HEK293 (cell line): ENCODE measurements around the gene NID1.

ENCODE experiments used
- CTCF ChIA-PET: fragments of 350-600 bp; formaldehyde crosslinking; extraction: SDS; loops from one replicate; lab custom pipeline; 2021; ENCODE audit warnings: antibody characterized with exemption; lab: Yijun Ruan, JAX
- POLR2A ChIA-PET: fragments of 300-600 bp; formaldehyde crosslinking; extraction: SDS; loops from one replicate; lab custom pipeline; 2020; ENCODE audit warnings: antibody characterized with exemption, inconsistent platforms; lab: Yijun Ruan, JAX
- H3K27ac ChIP-seq: fragments of 200-500 bp; sonication (Bioruptor generic); 2 replicates; pipeline ENCODE4 v1.5.1; 2014; ENCODE audit warnings: low read depth, low read length, control low read depth, inconsistent platforms; ENCODE audit errors: extremely low read depth
- H3K36me3 ChIP-seq, 2 experiments: fragments of 200-500 bp in 1 of 2; sonication (Bioruptor generic) in 1 of 2; 1 replicate in 1 of 2; 2 replicates in 1 of 2; pipeline ENCODE4 v1.5.1; 2014 to 2017; ENCODE audit warnings: inconsistent platforms in 2 of 2, low read length in 2 of 2; ENCODE audit not compliant: control insufficient read depth in 2 of 2, insufficient read depth in 1 of 2
- H3K4me1 ChIP-seq: fragments of 200-500 bp; sonication (Bioruptor generic); 2 replicates; pipeline ENCODE4 v1.5.1; 2014; ENCODE audit warnings: mild to moderate bottlenecking, low read length, inconsistent platforms; ENCODE audit not compliant: control insufficient read depth, insufficient read depth
- H3K4me3 ChIP-seq: 2 replicates; pipeline ENCODE4 v1.5.1; 2011; ENCODE audit warnings: low read depth, mild to moderate bottlenecking, control low read depth, low read length, moderate library complexity
- H3K9me3 ChIP-seq: fragments of 200-500 bp; sonication (Bioruptor generic); 2 replicates; pipeline ENCODE4 v1.5.1; 2014; ENCODE audit warnings: low read depth, low read length, inconsistent platforms; ENCODE audit not compliant: control insufficient read depth, insufficient read depth
- BCL11B ChIP-seq: fragments of 450-650 bp; formaldehyde crosslinking; IDR thresholded peaks from 2 replicates; pipeline ENCODE4 v1.5.1; 2016; ENCODE audit warnings: low read depth, missing biosample characterization, missing genetic modification characterization
- KLF16 ChIP-seq: fragments of 450-650 bp; formaldehyde crosslinking; IDR thresholded peaks from 2 replicates; pipeline ENCODE4 v1.5.1; 2017; ENCODE audit warnings: missing biosample characterization, missing genetic modification characterization
- OSR2 ChIP-seq: fragments of 450-650 bp; formaldehyde crosslinking; IDR thresholded peaks from 2 replicates; pipeline ENCODE4 v1.5.1; 2016; ENCODE audit warnings: missing biosample characterization, missing genetic modification characterization
- REPIN1 ChIP-seq: fragments of 450-650 bp; formaldehyde crosslinking; IDR thresholded peaks from 2 replicates; pipeline ENCODE4 v1.5.1; 2017; ENCODE audit warnings: missing biosample characterization, missing genetic modification characterization, low read depth
- SP3 ChIP-seq: fragments of 450-650 bp; formaldehyde crosslinking; IDR thresholded peaks from 2 replicates; pipeline ENCODE4 v1.5.1; 2016; ENCODE audit warnings: missing biosample characterization, missing genetic modification characterization
- ZBTB17 ChIP-seq: fragments of 450-650 bp; formaldehyde crosslinking; IDR thresholded peaks from 2 replicates; pipeline ENCODE4 v1.5.1; 2016; ENCODE audit warnings: missing biosample characterization, missing genetic modification characterization
- ZFP3 ChIP-seq: fragments of 450-650 bp; formaldehyde crosslinking; IDR thresholded peaks from 2 replicates; pipeline ENCODE4 v1.5.1; 2016; ENCODE audit warnings: low read depth, missing biosample characterization, missing genetic modification characterization
- ZFP41 ChIP-seq: fragments of 450-650 bp; formaldehyde crosslinking; IDR thresholded peaks from 2 replicates; pipeline ENCODE4 v1.5.1; 2016; ENCODE audit warnings: missing biosample characterization, missing genetic modification characterization, borderline replicate concordance
- ZNF10 ChIP-seq: fragments of 450-650 bp; formaldehyde crosslinking; IDR thresholded peaks from 2 replicates; pipeline ENCODE4 v1.5.1; 2017; ENCODE audit warnings: missing biosample characterization, missing genetic modification characterization
- ZNF266 ChIP-seq: fragments of 450-650 bp; formaldehyde crosslinking; IDR thresholded peaks from 2 replicates; pipeline ENCODE4 v1.5.1; 2016; ENCODE audit warnings: missing biosample characterization, missing genetic modification characterization, low read depth
- ZNF292 ChIP-seq: fragments of 450-650 bp; formaldehyde crosslinking; IDR thresholded peaks from 2 replicates; pipeline ENCODE4 v1.5.1; 2016; ENCODE audit warnings: low read depth, missing biosample characterization, missing genetic modification characterization, borderline replicate concordance
- ZNF354C ChIP-seq: fragments of 450-650 bp; formaldehyde crosslinking; IDR thresholded peaks from 2 replicates; pipeline ENCODE4 v1.5.1; 2016; ENCODE audit warnings: missing biosample characterization, missing genetic modification characterization, low read depth, borderline replicate concordance
- ZNF433 ChIP-seq: fragments of 450-650 bp; formaldehyde crosslinking; IDR thresholded peaks from 2 replicates; pipeline ENCODE4 v1.5.1; 2016; ENCODE audit warnings: missing biosample characterization, missing genetic modification characterization, low read depth
- ZNF501 ChIP-seq: fragments of 450-650 bp; formaldehyde crosslinking; IDR thresholded peaks from 2 replicates; pipeline ENCODE4 v1.5.1; 2016; ENCODE audit warnings: missing biosample characterization, missing genetic modification characterization
- ZNF548 ChIP-seq: fragments of 450-650 bp; formaldehyde crosslinking; IDR thresholded peaks from 2 replicates; pipeline ENCODE4 v1.5.1; 2016; ENCODE audit warnings: missing biosample characterization, missing genetic modification characterization
- ZNF624 ChIP-seq: fragments of 450-650 bp; formaldehyde crosslinking; IDR thresholded peaks from 2 replicates; pipeline ENCODE4 v1.5.1; 2017; ENCODE audit warnings: missing biosample characterization, missing genetic modification characterization
- ZNF670 ChIP-seq: fragments of 450-650 bp; formaldehyde crosslinking; IDR thresholded peaks from 2 replicates; pipeline ENCODE4 v1.5.1; 2016; ENCODE audit warnings: missing biosample characterization, missing genetic modification characterization, low read depth
- TF ChIP-seq, protein P1 (sequence below): fragments of 450-650 bp; formaldehyde crosslinking; conservative IDR thresholded peaks from 2 replicates; pipeline ENCODE4 v1.5.1; 2016; ENCODE audit warnings: low read depth, missing biosample characterization, missing genetic modification characterization
- TF ChIP-seq, protein P2 (sequence below): fragments of 450-650 bp; formaldehyde crosslinking; IDR thresholded peaks from 2 replicates; pipeline ENCODE4 v1.5.1; 2016; ENCODE audit warnings: missing biosample characterization, missing genetic modification characterization
- TF ChIP-seq, protein P3 (sequence below): fragments of 450-650 bp; formaldehyde crosslinking; IDR thresholded peaks from 2 replicates; pipeline ENCODE4 v1.5.1; 2016; ENCODE audit warnings: missing biosample characterization, missing genetic modification characterization, low read depth
- TF ChIP-seq, protein P4 (sequence below): fragments of 450-650 bp; formaldehyde crosslinking; optimal IDR thresholded peaks from 2 replicates; pipeline ENCODE3; 2016; ENCODE audit warnings: missing biosample characterization, mild to moderate bottlenecking, missing genetic modification characterization
- TF ChIP-seq, protein P5 (sequence below): fragments of 450-650 bp; formaldehyde crosslinking; IDR thresholded peaks from 2 replicates; pipeline ENCODE4 v1.5.1; 2016; ENCODE audit warnings: missing biosample characterization, missing genetic modification characterization

The NID1 gene

DNA sequence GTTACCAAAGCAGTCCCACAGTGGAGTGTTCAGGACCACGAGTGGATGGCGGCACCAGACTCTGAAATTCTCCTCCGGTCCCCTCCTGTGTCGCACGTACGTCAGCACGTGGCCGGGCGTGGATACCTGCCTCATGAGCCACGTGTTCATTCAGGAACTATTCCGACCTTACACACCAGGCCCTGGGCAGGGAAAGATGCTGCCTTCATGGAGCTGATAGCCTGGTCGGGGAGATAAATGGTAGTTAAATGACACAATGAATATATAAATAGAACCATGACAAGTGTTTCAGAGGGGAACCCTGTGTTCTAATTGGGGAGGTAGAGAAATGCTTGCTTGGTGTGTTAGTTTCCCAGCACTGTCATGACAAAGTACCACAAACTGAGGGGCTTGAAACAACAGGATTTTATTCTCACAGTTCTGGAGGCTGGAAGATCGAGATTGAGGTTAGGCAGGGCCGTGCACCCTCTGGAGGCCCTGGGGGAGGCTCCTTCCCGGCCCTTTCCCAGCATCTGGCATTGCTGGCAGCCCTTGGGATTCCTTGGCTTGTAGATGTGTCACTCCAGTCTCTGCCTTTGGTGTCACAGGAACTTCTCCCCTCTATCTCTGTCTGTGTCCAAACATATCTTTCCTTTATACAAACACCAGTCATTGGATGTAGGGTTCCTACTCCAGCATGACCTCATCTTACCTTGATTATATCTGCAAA is 48.6 kb upstream of the NID1 start:
- TF ChIP-seq REPIN1 (tag by site-specific recombination) (no peak), KLF16 (tag by site-specific recombination) (no peak), ZNF266 (tag by site-specific recombination) (no peak), ZBTB17 (peak; percentile 57), ZNF548 (tag by site-specific recombination) (peak; percentile 76), ZNF670 (tag by site-specific recombination) (no peak), ZNF292 (tag by site-specific recombination) (no peak), ZNF433 (tag by site-specific recombination) (no peak), OSR2 (tag by site-specific recombination) (no peak), ZNF354C (tag by site-specific recombination) (no peak), ZFP3 (tag by site-specific recombination) (no peak), BCL11B (no peak)
- TF ChIP-seq, protein P1, sequence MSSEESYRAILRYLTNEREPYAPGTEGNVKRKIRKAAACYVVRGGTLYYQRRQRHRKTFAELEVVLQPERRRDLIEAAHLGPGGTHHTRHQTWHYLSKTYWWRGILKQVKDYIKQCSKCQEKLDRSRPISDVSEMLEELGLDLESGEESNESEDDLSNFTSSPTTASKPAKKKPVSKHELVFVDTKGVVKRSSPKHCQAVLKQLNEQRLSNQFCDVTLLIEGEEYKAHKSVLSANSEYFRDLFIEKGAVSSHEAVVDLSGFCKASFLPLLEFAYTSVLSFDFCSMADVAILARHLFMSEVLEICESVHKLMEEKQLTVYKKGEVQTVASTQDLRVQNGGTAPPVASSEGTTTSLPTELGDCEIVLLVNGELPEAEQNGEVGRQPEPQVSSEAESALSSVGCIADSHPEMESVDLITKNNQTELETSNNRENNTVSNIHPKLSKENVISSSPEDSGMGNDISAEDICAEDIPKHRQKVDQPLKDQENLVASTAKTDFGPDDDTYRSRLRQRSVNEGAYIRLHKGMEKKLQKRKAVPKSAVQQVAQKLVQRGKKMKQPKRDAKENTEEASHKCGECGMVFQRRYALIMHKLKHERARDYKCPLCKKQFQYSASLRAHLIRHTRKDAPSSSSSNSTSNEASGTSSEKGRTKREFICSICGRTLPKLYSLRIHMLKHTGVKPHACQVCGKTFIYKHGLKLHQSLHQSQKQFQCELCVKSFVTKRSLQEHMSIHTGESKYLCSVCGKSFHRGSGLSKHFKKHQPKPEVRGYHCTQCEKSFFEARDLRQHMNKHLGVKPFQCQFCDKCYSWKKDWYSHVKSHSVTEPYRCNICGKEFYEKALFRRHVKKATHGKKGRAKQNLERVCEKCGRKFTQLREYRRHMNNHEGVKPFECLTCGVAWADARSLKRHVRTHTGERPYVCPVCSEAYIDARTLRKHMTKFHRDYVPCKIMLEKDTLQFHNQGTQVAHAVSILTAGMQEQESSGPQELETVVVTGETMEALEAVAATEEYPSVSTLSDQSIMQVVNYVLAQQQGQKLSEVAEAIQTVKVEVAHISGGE (tag by site-specific recombination) = 0 out of 2 replicates have a peak, but pooled peaks have one; percentile 15
- TF ChIP-seq, protein P2, sequence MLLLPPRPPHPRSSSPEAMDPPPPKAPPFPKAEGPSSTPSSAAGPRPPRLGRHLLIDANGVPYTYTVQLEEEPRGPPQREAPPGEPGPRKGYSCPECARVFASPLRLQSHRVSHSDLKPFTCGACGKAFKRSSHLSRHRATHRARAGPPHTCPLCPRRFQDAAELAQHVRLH (tag by site-specific recombination) = no peak
- TF ChIP-seq, protein P3, sequence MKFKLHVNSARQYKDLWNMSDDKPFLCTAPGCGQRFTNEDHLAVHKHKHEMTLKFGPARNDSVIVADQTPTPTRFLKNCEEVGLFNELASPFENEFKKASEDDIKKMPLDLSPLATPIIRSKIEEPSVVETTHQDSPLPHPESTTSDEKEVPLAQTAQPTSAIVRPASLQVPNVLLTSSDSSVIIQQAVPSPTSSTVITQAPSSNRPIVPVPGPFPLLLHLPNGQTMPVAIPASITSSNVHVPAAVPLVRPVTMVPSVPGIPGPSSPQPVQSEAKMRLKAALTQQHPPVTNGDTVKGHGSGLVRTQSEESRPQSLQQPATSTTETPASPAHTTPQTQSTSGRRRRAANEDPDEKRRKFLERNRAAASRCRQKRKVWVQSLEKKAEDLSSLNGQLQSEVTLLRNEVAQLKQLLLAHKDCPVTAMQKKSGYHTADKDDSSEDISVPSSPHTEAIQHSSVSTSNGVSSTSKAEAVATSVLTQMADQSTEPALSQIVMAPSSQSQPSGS (tag by site-specific recombination) = no peak
- no peaks in the 10 kb centered on the region for H3K4me1 ChIP-seq
- no peak overlapping the region for H3K4me3 ChIP-seq
- ChIA-PET CTCF (interaction anchor here (1.1 to 1.6 kb wide), 7 partner anchors 9 to 418 kb away, joined by 3 to 6 read pairs (median 4); no protein-coding TSS in a partner anchor), POLR2A (no interaction called here)
- H3K36me3 ChIP-seq = no peaks in the 10 kb centered on the region
- H3K9me3 ChIP-seq = no peaks in the 10 kb centered on the region
- H3K27ac ChIP-seq = no peak overlapping the region

DNA sequence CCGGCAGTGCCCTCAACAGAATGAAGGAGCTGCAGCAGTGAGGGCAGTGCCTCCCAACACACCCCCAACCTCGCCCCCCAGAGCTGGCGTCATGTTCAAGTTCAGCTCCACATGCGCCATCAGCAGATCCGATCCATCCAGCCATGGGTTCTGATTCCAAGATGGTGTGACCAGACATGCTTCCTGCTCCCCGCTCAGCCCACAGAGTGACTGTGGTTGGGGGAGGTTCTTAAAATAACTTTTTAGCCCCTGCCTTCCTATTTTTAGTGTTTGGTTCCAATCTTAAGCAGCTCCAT is 47.4 kb upstream of the NID1 start:
- Histone ChIP-seq H3K4me1 (no peaks in the 10 kb centered on the region), H3K27ac (no peak overlapping the region), H3K36me3 (no peaks in the 10 kb centered on the region), H3K4me3 (no peak overlapping the region), H3K9me3 (no peaks in the 10 kb centered on the region)
- POLR2A ChIA-PET = no interaction called here
- TF ChIP-seq, protein P4, sequence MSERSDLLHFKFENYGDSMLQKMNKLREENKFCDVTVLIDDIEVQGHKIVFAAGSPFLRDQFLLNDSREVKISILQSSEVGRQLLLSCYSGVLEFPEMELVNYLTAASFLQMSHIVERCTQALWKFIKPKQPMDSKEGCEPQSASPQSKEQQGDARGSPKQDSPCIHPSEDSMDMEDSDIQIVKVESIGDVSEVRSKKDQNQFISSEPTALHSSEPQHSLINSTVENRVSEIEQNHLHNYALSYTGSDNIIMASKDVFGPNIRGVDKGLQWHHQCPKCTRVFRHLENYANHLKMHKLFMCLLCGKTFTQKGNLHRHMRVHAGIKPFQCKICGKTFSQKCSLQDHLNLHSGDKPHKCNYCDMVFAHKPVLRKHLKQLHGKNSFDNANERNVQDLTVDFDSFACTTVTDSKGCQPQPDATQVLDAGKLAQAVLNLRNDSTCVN (tag by site-specific recombination) = no peak
- TF ChIP-seq SP3 (no peak), BCL11B (no peak), ZNF624 (tag by site-specific recombination) (no peak), ZNF501 (no peak), ZNF10 (tag by site-specific recombination) (no peak), ZFP41 (tag by site-specific recombination) (no peak)
- TF ChIP-seq, protein P5, sequence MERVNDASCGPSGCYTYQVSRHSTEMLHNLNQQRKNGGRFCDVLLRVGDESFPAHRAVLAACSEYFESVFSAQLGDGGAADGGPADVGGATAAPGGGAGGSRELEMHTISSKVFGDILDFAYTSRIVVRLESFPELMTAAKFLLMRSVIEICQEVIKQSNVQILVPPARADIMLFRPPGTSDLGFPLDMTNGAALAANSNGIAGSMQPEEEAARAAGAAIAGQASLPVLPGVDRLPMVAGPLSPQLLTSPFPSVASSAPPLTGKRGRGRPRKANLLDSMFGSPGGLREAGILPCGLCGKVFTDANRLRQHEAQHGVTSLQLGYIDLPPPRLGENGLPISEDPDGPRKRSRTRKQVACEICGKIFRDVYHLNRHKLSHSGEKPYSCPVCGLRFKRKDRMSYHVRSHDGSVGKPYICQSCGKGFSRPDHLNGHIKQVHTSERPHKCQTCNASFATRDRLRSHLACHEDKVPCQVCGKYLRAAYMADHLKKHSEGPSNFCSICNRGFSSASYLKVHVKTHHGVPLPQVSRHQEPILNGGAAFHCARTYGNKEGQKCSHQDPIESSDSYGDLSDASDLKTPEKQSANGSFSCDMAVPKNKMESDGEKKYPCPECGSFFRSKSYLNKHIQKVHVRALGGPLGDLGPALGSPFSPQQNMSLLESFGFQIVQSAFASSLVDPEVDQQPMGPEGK (tag by site-specific recombination) = no peak
- TF ChIP-seq, protein P3 (tag by site-specific recombination) = no peak
- CTCF ChIA-PET = interaction anchor here (0.7 to 1.3 kb wide), 4 partner anchors 10 to 423 kb away, joined by 3 to 5 read pairs (median 4); no protein-coding TSS in a partner anchor
